Karpas-422 (cell line): ENCODE measurements around the gene DNAH17. TPM values are rescaled to one million over a fixed set of nuclear protein-coding genes. Genes with fewer than 3 reads are reported as not detected.
"Not testable (repeated sequence)": the region's sequence is repeated elsewhere in the genome, so short reads cannot be mapped to it uniquely, and the experiment has no call there.

Experiments
- DNase-seq: peaks from one replicate; pipeline ENCODE4 v3.0.0-alpha.2; 2015
- H2AFZ ChIP-seq: fragments of 200-600 bp; sonication (generic); 2 replicates; pipeline ENCODE4 v1.6.1; 2014; ENCODE audit warnings: antibody characterized with exemption, low read length, mixed read lengths
- H3K27ac ChIP-seq: fragments of 200-600 bp; sonication (generic); 2 replicates; pipeline ENCODE4 v1.5.1; 2014; ENCODE audit warnings: mild to moderate bottlenecking, low read length, moderate library complexity
- H3K27me3 ChIP-seq: fragments of 200-600 bp; sonication (generic); 2 replicates; pipeline ENCODE4 v1.6.1; 2014; ENCODE audit warnings: low read length, mixed read lengths
- H3K36me3 ChIP-seq: fragments of 200-600 bp; sonication (generic); 2 replicates; pipeline ENCODE4 v1.6.1; 2014; ENCODE audit warnings: low read length, mixed read lengths; ENCODE audit not compliant: insufficient read depth
- H3K4me1 ChIP-seq: fragments of 200-600 bp; sonication (generic); 2 replicates; pipeline ENCODE4 v1.6.1; 2014; ENCODE audit warnings: mild to moderate bottlenecking, low read length, mixed read lengths
- H3K4me2 ChIP-seq: fragments of 200-600 bp; sonication (generic); 2 replicates; pipeline ENCODE4 v1.6.1; 2014; ENCODE audit warnings: low read length, low read depth, mild to moderate bottlenecking; ENCODE audit not compliant: poor library complexity, severe bottlenecking
- H3K4me3 ChIP-seq: fragments of 200-600 bp; sonication (generic); 2 replicates; pipeline ENCODE4 v1.5.1; 2014; ENCODE audit warnings: mild to moderate bottlenecking, antibody characterized with exemption, low read length, mixed read lengths
- H3K79me2 ChIP-seq: fragments of 200-600 bp; sonication (generic); 2 replicates; pipeline ENCODE4 v1.6.1; 2014; ENCODE audit warnings: mild to moderate bottlenecking, low read length, mixed read lengths
- H3K9ac ChIP-seq: fragments of 200-600 bp; sonication (generic); 2 replicates; pipeline ENCODE4 v1.6.0; 2014; ENCODE audit warnings: low read length
- H3K9me2 ChIP-seq: fragments of 200-600 bp; sonication (generic), shearing (Covaris generic); replicated peaks from 2 replicates; pipeline ENCODE4 v1.6.0; 2014; ENCODE audit warnings: mild to moderate bottlenecking, low read length, moderate library complexity; ENCODE audit not compliant: insufficient read depth
- H3K9me3 ChIP-seq: fragments of 300-700, 200-600 bp; sonication (generic); 2 replicates; pipeline ENCODE4 v1.6.1; 2014; ENCODE audit warnings: low read length, mixed read lengths
- H4K20me1 ChIP-seq: fragments of 200-600 bp; sonication (generic); 2 replicates; pipeline ENCODE4 v1.6.1; 2014; ENCODE audit warnings: mild to moderate bottlenecking, antibody characterized with exemption, low read length, low read depth; ENCODE audit not compliant: insufficient read depth
- total RNA-seq: library from RNA; depleted of rRNA; stranded (reverse); fragments of >200 nt; shearing (Covaris generic); gene quantifications from 2 replicates; pipeline ENCODE4 v1.2.3, GENCODE V29; 2014; ENCODE audit warnings: low replicate concordance

The DNAH17 gene
- total RNA-seq, 1 experiment from 2014 or later, result not detected

DNA sequence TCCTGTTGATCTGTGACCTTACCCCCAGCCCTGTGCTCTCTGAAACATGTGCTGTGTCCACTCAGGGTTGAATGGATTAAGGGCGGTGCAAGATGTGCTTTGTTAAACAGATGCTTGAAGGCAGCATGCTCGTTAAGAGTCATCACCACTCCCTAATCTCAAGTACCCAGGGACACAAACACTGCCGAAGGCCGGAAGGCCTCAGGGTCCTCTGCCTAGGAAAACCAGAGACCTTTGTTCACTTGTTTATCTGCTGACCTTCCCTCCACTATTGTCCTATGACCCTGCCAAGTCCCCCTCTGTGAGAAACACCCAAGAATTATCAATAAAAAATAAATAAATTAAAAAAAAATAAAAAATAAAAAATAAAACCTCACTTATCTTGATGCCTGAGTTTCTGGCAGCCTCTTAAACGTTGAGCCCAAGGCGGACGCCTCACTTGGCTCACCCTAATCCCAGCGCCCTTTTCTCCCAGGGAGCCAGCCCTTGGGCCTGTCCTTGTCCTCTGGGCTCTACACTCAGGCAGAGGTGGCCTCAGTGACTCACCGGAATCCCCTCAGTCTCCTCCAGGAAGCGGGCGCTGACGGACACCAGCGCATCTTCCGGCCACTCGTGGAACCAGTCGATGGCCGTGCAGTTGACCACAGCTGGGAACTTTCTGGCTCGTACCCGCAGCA is 110.9 kb downstream of the DNAH17 start:
- not testable (repeated sequence) for H3K9me2 ChIP-seq, H3K9me3 ChIP-seq, H2AFZ ChIP-seq, H3K4me2 ChIP-seq, H3K36me3 ChIP-seq, H3K27ac ChIP-seq, H3K4me1 ChIP-seq, H3K79me2 ChIP-seq, H3K9ac ChIP-seq, DNase-seq, H4K20me1 ChIP-seq, H3K4me3 ChIP-seq, H3K27me3 ChIP-seq

DNA sequence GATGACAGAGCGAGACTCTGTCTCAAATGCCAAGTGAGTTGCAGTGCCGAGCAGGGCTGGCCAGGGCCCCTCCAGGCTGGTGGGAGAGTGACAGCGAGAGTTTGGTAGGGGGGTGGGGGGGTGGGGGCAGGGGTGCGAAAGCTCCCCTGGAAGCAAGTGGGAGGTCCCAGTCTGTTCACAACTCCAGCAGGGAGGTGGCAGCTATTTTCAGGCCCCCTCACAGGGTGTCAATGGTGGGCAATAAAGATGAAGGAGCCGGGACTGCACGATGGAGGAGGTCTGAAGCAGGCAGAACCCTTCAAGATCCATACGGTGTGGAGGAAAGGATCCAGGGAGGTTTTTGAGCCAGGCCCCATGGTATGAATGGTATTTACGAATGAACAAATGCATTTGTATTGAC is 115.0 kb downstream of the DNAH17 start:
- Histone ChIP-seq H3K9me3 (no peaks in the 10 kb centered on the region), H3K27me3 (no peaks in the 10 kb centered on the region), H3K9me2 (no peaks in the 10 kb centered on the region), H2AFZ (no peak overlapping the region), H3K79me2 (no peaks in the 10 kb centered on the region), H3K4me3 (no peak overlapping the region), H3K27ac (no peak overlapping the region), H4K20me1 (no peaks in the 10 kb centered on the region), H3K36me3 (no peaks in the 10 kb centered on the region), H3K4me1 (no peaks in the 10 kb centered on the region), H3K4me2 (no peak overlapping the region), H3K9ac (no peak overlapping the region)
- DNase-seq, result no peak

DNA sequence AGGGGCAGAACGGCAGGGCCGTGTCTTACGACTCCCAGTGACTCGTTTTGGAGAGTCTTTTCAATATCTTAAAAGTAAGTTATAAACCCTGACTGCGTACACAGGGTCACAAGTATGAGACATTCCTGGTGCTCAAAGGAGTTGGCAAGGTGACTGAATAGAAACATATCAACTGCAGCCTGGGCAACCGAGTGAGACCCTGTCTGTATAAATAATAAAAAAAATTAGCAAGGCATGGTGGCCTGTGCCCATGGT is 115.5 kb downstream of the DNAH17 start:
- Histone ChIP-seq H3K27ac (no peak overlapping the region), H3K4me3 (no peak overlapping the region), H3K27me3 (no peaks in the 10 kb centered on the region), H3K79me2 (no peaks in the 10 kb centered on the region), H3K36me3 (no peaks in the 10 kb centered on the region), H2AFZ (no peak overlapping the region), H4K20me1 (no peaks in the 10 kb centered on the region), H3K9ac (no peak overlapping the region), H3K4me1 (no peaks in the 10 kb centered on the region), H3K4me2 (no peak overlapping the region), H3K9me3 (no peaks in the 10 kb centered on the region), H3K9me2 (no peaks in the 10 kb centered on the region)
- no peak for DNase-seq

DNA sequence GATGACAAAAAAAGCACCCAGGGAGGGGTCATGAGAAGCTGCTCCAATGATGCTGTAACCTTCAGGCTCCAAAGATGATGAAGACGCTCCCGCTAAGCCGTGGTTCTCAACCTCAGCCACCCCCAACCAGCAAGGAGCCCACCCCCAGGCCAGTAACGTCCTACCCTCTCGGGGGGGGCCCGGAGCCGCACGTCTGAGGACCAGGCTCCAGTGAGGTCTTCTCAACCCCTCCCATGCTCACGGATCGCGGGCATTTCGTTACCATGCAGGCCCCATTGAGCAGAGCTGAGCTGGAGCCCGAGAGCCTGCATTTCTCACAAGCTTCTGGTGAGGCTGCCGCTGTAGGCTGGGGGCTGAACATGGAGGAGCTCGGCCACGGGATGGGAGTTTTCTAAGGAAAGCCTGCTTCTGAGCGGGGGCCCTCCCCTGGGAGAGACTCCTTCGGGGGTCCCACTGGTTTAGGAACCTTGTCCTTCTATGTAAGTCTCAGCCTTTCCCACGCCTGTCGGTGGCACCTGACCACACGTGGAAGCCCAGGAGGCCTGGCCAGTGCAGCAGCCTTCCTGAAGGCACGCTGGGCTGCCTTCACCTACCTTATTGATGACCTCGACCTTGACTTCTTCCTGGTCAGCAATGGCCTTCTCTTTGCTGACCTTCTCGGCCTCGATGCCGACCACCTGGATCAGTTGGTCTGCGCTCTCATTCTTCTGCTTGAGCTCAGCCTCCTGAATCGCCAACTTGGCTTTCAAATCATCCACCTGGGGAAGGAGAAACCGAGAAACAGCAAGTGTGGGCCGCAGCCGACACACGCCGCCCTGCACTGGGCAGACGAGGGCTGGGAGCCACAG is 116.0 kb downstream of the DNAH17 start:
- Histone ChIP-seq H3K36me3 (no peaks in the 10 kb centered on the region), H4K20me1 (no peaks in the 10 kb centered on the region), H3K27me3 (no peaks in the 10 kb centered on the region), H3K9ac (no peak overlapping the region), H3K4me2 (no peak overlapping the region), H3K9me2 (no peaks in the 10 kb centered on the region), H3K4me1 (no peaks in the 10 kb centered on the region), H3K79me2 (no peaks in the 10 kb centered on the region), H3K9me3 (no peaks in the 10 kb centered on the region), H3K4me3 (no peak overlapping the region), H3K27ac (no peak overlapping the region), H2AFZ (no peak overlapping the region)
- no peak for DNase-seq

DNA sequence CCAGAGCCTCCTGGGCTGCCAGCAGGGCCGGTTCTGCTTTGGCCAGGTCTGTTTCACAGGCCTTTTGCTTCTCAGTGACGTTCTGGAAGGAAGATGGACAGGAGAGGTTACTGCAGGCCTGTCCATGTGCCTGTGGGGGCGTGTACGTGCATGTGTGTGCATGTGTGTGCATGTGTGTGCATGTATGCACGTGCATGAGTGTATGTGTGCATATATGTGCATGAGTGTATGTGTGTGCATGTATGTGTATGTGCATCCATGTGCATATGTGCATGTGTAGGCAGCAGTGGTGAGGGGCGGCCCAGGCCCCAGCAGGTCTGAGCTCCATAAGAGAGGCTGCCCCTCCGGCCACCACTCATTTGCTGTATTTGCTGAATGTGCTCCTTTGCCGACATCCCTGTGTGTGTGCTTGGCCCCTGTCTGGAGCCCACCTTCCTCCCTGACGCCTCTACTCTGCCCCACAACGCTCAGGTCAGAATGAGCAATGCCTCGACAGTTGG is 117.0 kb downstream of the DNAH17 start:
- Histone ChIP-seq H3K4me1 (no peaks in the 10 kb centered on the region), H3K36me3 (no peaks in the 10 kb centered on the region), H3K4me3 (no peak overlapping the region), H3K27me3 (no peaks in the 10 kb centered on the region), H3K4me2 (no peak overlapping the region), H3K9me3 (no peaks in the 10 kb centered on the region), H2AFZ (no peak overlapping the region), H3K9me2 (no peaks in the 10 kb centered on the region), H3K79me2 (no peaks in the 10 kb centered on the region), H4K20me1 (no peaks in the 10 kb centered on the region), H3K27ac (no peak overlapping the region), H3K9ac (no peak overlapping the region)
- no peak for DNase-seq

DNA sequence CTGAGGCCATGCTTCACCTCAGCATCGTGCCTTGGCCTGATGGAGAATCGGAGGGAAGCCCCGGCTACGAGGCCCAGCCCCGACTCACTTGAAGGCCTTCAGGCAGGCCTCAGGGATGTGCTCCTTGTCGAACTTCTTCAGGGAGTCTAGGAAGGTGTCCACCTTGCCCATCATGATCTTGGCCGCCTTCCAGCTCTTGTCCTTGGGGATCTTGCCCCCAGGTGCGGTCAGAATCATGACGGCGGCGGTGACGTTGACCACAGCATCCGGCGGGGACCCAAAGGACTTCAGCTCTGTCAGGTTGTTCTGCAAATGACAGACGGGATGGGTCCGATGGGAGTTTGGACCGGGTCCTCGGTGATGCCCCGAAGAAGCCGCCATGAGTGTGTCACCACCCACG is 117.5 kb downstream of the DNAH17 start:
- Histone ChIP-seq H3K9me2 (no peaks in the 10 kb centered on the region), H3K79me2 (no peaks in the 10 kb centered on the region), H2AFZ (no peak overlapping the region), H4K20me1 (no peaks in the 10 kb centered on the region), H3K9me3 (no peaks in the 10 kb centered on the region), H3K36me3 (no peaks in the 10 kb centered on the region), H3K4me1 (no peaks in the 10 kb centered on the region), H3K27me3 (no peaks in the 10 kb centered on the region), H3K9ac (no peak overlapping the region), H3K4me2 (no peak overlapping the region), H3K27ac (no peak overlapping the region), H3K4me3 (no peak overlapping the region)
- DNase-seq, result no peak

DNA sequence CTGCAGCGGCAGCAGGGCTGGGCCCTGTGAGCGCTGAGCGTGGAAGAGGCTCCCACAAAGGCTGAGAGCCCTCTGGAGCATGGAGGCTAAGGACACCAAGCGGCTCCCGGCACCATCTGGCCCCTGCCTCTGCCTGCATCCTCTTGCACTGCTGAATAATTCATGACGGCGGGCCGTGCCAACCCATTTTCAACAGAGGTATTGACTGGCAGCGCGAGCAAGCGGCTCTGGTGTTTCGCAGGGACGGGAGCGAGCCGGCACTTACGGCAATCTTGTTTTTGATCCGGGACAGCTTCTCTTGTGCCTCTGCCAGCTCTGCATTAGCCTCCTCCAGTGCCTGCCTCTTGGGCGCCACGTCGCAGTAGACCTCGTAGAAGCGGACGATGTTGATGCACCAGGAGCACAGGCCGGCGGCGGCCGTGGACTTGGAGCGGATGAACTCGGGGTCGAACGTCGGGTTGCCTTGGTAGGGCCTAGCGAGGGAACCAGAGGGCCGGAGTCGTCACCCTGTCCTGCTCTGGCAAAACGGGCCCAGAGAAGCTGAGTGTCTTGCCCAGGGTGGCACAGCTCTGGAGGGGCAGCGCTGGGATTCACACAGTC is 118.4 kb downstream of the DNAH17 start:
- no peak overlapping the region for H3K4me2 ChIP-seq
- H3K27me3 ChIP-seq, result no peaks in the 10 kb centered on the region

DNA sequence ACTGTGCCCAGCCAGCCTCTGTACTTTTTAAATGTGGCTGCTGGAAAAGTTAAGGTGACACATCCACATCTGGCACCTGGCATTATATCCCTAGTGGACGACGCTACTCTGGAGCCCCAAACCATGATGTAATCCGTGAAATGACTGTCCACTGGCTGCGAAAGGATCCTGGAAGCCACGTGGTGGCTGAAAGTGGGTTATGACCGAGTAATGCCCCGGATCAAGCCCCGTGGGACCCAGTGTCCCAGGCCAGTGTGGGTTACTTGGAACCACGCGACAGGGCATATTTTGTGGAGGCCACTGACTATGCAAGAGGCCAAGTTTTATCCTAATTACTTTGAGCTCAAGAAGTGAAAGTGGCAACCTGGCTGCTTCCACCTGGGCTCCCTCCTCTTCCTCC is 119.1 kb downstream of the DNAH17 start:
- Histone ChIP-seq H3K9me3 (no peaks in the 10 kb centered on the region), H4K20me1 (no peaks in the 10 kb centered on the region), H3K27ac (no peak overlapping the region), H3K9ac (no peak overlapping the region), H3K36me3 (no peaks in the 10 kb centered on the region), H3K79me2 (no peaks in the 10 kb centered on the region), H3K9me2 (no peaks in the 10 kb centered on the region), H3K27me3 (no peaks in the 10 kb centered on the region), H3K4me3 (no peak overlapping the region), H3K4me2 (no peak overlapping the region), H3K4me1 (no peaks in the 10 kb centered on the region), H2AFZ (no peak overlapping the region)
- DNase-seq, result no peak

More for the DNA sequence above, 118.4 kb downstream of the DNAH17 start:
- no peaks in the 10 kb centered on the region for H3K4me1 ChIP-seq
- H3K4me3 ChIP-seq, result no peak overlapping the region
- DNase-seq, result no peak
- H3K36me3 ChIP-seq, result no peaks in the 10 kb centered on the region
- H3K27ac ChIP-seq, result no peak overlapping the region
- H3K9ac ChIP-seq, result no peak overlapping the region
- H3K9me3 ChIP-seq, result no peaks in the 10 kb centered on the region
- no peak overlapping the region for H2AFZ ChIP-seq
- no peaks in the 10 kb centered on the region for H3K9me2 ChIP-seq
- H4K20me1 ChIP-seq, result no peaks in the 10 kb centered on the region
- no peaks in the 10 kb centered on the region for H3K79me2 ChIP-seq
